PC-3 (cell line): Measurements from ENCODE around the gene MAGI2.

Source experiments
- EZH2 ChIP-seq: fragments of 300-600 bp; sonication (generic); IDR thresholded peaks from one replicate; pipeline ENCODE4 v1.6.1; 2017; ENCODE audit warnings: antibody characterized with exemption, mild to moderate bottlenecking, low read length; ENCODE audit not compliant: unreplicated experiment
- TF ChIP-seq, protein P1 (sequence below): fragments of 300-600 bp; sonication (generic); conservative IDR thresholded peaks from 2 replicates; pipeline ENCODE4 v1.5.1; 2017; ENCODE audit warnings: antibody characterized with exemption, low read depth, mild to moderate bottlenecking, low read length

DNA sequence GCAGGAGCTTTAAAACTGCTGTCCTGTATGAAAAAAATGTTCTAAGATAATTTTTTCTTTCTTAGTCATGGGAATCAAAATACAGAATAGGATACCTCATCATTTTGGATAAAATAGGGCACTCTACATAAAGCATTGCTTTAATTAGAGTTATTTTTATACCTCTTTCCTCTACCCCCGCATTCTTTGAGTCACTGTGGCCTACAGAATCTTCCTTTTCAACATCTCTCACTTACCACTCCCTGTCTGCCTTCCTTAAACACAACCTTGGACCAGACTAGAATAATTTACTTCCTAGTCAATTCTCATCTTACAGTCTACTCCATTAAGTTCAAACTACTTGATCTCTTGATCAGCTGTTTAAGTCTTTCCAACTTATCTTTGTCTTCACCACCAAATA lies 1192.6 kb downstream of the MAGI2 start:
- TF ChIP-seq, protein P1, sequence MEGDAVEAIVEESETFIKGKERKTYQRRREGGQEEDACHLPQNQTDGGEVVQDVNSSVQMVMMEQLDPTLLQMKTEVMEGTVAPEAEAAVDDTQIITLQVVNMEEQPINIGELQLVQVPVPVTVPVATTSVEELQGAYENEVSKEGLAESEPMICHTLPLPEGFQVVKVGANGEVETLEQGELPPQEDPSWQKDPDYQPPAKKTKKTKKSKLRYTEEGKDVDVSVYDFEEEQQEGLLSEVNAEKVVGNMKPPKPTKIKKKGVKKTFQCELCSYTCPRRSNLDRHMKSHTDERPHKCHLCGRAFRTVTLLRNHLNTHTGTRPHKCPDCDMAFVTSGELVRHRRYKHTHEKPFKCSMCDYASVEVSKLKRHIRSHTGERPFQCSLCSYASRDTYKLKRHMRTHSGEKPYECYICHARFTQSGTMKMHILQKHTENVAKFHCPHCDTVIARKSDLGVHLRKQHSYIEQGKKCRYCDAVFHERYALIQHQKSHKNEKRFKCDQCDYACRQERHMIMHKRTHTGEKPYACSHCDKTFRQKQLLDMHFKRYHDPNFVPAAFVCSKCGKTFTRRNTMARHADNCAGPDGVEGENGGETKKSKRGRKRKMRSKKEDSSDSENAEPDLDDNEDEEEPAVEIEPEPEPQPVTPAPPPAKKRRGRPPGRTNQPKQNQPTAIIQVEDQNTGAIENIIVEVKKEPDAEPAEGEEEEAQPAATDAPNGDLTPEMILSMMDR = no peak
- no peak for TF ChIP-seq EZH2
